GM21529 (cell line): ENCODE data around the gene MBD5.

Experiments
- ATAC-seq: cut with Tn5 transposase; IDR thresholded peaks from one replicate; pipeline ENCODE4 v1.9.1; 2021; ENCODE audit not compliant: unreplicated experiment

MBD5 gene

DNA sequence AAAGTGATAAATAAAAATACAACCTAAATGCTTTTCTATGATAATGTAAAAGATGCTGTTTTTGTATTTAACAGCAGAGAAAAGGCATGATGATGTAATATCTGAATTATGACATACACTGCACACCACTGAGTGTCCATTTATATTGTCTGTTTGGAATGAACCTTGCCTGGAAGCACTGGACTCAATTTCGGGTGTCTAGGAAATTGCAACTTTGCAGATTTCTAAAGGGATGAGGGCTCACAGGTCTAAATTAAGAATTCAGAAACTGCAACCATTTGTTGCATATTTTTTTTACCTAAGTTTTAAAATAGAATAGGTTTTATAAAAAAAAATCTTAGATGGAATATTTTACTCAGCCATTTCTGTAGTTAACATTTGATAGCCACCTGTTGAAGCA is 492.5 kb downstream of the MBD5 start:
- no peak for ATAC-seq

GRCh38 chr2:148515120-148515519 is 494.2 kb downstream of the MBD5 start:
- no peak for ATAC-seq

GRCh38 chr2:148515976-148516375 is 495.1 kb downstream of the MBD5 start:
- ATAC-seq = no peak

DNA sequence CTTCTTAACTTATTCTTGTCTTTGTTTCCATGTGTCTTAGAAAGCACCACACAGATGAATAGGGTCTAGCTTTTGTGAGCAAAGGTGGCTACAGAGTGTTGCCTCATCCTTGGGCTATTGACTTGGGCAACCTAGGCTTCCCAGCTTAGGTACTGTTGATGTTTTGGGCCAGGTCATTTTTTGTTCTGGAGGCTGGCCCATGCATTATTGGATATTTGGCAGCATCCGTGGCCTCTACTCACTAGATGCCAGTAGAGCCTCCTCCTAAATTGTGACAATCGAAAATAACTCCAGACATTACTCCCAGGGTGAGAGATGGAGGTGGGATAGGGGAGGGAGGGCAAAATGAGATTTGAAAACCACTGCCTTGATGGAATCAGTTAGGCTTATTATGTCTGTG is 496.4 kb downstream of the MBD5 start:
- ATAC-seq = no peak

DNA sequence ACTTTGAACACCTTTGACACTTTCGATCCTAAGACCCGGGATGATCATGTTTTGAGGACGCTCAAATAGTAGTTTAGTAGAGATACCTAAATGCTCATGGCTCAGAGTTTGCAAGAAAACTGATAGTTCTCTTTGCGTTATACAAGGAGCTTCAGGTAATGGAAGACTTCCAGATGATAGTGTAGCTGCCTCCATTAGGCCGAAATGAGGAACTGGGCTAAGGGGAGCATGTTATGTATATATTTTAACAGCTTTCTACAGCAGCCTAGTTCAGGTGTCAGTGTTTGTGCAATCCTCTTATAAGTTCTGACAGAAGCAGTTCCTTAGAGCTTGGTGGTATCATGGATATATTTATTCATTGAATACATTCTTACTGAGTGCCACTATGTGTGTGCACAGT is 496.9 kb downstream of the MBD5 start:
- ATAC-seq = no peak

DNA sequence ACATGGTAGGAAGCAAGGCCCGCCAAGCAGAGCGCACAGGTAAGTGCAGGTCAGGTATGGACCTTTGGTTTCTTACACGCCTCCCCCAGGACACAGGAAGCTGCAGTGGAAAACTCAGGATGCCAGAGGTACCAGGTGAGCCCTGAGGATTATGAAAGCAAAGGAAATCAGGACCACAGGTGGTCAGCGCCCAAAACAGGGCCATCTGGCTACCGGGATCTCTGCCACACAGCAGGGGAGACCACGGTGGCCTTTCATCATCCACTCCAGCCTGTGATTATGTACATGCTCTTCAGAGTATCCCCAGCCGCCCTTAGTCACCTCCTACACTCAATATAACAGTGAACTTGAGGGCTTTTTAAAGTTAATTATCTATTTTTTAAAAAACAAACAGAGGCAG is 498.1 kb downstream of the MBD5 start:
- ATAC-seq = no peak

- no peak for ATAC-seq
These were observed 500.3 kb downstream of the MBD5 start for GRCh38 chr2:148521181-148521580.

- ATAC-seq = no peak
These were observed 502.4 kb downstream of the MBD5 start for GRCh38 chr2:148523315-148523714.

DNA sequence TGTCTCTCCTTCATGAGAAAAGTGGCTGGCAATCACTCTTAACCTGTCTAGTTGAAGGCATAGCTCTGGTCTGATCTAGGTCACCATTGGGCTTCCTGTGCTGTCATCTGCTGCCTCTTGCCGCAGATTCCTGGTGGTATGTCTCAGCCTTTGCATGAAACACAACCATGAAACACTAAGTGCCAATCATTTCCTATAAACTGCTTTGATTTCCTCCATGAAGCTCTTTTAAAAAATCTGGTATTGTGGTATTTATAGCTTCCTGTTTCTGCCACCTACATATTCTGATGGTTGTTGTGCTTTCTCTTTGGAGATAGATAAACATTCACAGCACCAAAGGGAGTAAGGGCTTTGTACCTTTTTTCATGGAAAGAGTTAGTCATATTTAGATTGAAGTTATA is 503.6 kb downstream of the MBD5 start:
- ATAC-seq = no peak

DNA sequence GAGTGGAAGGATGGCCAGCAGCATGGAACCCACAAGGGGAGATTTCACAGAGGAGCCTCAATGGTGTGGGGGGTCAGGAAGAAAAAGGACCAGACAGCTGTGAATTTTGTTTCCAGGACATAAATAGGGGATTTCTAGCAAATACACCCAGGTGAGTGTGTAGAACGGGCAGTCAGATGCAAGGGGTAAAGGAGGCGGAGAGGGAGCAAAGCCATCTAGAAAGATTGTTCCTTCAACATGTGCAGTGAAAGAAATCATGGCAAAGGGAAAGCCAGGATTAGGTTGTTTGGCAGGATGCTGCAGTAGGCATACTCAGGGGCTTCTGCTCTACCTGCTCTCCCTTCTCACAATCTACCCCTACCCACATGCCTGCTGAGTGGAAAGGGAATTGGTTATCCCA is 504.2 kb downstream of the MBD5 start:
- ATAC-seq = no peak

- ATAC-seq = no peak
These were observed 505.8 kb downstream of the MBD5 start for GRCh38 chr2:148526509-148527346.

DNA sequence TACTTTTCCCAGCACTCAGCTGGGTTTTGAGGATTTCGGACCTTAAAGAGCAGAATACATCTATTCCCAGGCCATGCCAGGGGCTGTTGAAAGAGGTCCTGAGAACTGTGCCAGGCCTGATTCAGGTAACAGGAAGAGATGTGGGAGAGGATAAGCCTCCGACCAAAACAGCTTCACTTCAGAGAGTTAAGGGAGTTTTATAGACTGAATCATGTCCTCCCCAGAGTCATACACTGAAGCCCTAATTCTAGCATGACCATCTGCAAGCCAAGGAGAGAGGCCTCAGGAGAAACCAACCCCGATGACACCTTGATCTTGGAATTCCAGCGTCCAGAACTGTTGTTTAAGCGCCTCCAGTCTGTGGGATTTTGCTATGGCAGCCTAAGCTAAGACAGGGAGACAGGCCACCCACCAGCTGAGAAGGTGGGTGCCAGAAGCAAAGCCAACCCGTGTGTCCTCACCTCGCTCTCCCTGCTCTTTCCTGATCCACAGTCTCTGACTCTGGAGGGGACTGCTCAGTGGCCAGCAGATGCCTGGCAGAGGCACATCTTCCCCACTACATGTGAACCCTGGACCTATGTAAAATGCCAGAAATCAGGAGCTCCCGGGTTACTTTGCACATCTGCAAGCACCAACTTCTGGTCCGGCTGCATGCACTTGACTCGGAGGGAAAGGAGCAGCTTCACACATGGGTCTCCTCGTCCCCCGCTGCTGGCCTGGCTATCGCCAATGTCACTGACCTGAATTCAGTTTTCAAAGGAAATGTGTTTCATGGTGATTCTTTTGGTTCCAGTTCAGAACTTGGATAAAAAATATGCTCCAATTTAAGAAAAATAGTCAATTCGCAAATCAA is 506.8 kb downstream of the MBD5 start:
- no peak for ATAC-seq

GRCh38 chr2:148528356-148529064 is 507.6 kb downstream of the MBD5 start:
- ATAC-seq = no peak

DNA sequence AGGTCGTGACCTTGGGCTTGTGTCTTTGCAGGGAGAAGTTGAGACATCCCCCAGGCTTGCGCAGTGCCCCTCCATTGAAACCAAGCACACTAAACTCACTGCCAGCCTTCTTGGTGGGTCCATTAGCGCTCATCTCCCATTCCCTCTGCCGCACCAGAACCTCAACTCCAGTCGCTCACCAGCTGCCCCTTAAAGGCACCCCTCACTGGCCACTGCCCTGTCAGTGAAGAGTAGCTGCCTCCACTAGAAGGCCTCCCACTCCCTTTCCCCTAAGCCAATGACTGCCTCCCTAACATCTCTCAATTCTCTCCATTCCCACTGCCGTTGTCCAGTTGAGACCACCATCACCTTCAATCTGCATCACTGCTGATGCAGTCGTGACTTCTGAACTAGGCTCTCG is 508.9 kb downstream of the MBD5 start:
- ATAC-seq = no peak

GRCh38 chr2:148530350-148530749 is 509.5 kb downstream of the MBD5 start:
- ATAC-seq = no peak

DNA sequence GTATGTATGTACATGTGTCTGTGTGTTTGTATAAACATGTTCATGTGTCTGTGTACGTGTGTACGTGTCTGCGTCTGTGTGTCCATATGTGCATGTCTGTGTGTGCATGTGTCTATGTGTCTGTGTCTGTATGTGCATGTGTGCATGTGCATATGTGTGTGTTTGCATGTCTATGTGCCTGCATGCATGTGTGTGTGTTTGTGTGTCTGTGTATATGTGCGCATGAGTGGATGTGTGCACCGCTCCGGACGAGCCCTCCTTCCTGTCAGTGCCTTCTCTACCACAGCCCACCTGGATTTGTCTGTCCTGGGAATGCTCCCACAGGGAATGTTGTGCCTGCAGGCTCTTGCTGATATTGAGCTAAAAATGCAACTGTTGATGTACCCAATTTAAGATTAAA is 510.3 kb downstream of the MBD5 start:
- no peak for ATAC-seq

DNA sequence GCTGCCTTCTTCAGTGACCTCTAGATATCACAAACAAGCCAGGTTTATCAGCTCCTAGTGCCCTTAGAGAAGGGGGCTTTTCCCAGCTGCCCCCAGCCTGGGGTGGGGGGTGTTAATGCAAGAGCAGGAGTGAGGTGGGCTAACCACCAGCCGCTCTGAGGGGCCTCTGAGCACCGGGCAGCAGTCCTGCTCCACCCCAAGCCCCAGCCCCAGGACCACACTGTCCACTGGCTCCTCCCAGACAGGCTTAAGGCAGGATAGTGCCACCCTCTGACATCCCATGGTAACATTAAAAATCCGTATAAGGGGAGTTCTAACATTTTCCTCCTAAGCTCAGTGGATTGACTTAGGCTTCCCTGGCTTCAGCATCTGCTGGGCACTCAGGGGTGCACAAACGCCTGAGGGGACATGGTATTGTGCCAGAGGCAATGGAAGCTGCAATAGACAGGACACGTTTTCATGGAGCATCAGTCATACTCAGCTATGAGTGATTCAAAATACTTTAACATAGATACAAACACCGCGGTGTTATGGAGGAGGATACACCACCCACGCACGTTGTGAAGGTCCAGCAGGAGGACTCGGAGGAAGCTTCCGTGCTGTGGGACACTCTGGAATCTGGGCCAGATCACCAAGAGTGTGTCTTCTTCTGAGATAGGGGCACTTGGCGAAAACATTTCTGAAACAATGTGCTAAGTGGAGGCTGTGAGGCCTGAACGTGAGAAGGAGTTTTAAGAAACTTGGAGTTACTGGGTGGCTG is 511.0 kb downstream of the MBD5 start:
- no peak for ATAC-seq

- no peak for ATAC-seq
These were observed 512.1 kb downstream of the MBD5 start for GRCh38 chr2:148533004-148533403.

DNA sequence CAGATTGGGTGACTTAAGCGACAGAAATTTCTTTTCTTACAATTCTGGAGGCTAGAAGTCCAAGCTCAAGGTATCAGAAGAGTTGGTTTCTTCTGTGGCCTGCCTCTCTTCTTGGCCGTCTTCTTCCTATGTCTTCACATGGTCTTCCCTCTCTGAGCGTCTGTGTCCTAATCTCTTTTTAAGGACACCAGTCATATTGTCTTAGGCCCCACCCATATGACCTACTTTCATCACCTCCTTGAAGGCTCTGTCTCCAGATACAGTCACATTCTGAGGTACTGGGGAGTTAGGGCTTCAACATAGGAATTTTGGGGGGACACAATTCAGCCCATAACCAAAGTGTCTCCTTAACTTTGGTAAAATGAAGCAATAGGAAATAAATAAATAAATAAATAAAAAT is 512.8 kb downstream of the MBD5 start:
- no peak for ATAC-seq

GRCh38 chr2:148534416-148535204 is 513.7 kb downstream of the MBD5 start:
- no peak for ATAC-seq
